K562 (cell line): ENCODE measurements around the gene RSAD1. TPM values are rescaled to one million over a fixed set of nuclear protein-coding genes. Genes with fewer than 3 reads are reported as not detected.

Source experiments
- ARID2 ChIP-seq: fragments of 450-650 bp; IDR thresholded peaks from 2 replicates; pipeline ENCODE4 v1.6.1; 2017; ENCODE audit warnings: antibody characterized with exemption, mild to moderate bottlenecking
- CBX3 ChIP-seq, 2 experiments: IDR thresholded peaks; 1 replicate in 1 of 2; 2 replicates in 1 of 2; pipeline ENCODE4 v1.6.1; 2012; ENCODE audit warnings: inconsistent platforms in 2 of 2, low read length in 2 of 2, borderline replicate concordance in 1 of 2, control low read depth in 1 of 2
- GTF2E2 ChIP-seq: fragments of 200-800 bp; sonication (Bioruptor generic); IDR thresholded peaks from 2 replicates; pipeline ENCODE4 v1.6.1; 2016; ENCODE audit warnings: missing genetic modification characterization, missing compliant biosample characterization
- KHSRP ChIP-seq: fragments of 450-650 bp; IDR thresholded peaks from 2 replicates; pipeline ENCODE4 v1.6.1; 2017
- MTF1 ChIP-seq: fragments of 250-450 bp; sonication (Bioruptor Pico); IDR thresholded peaks from 2 replicates; pipeline ENCODE4 v1.9.0; 2021; ENCODE audit warnings: moderate library complexity, mild to moderate bottlenecking, inconsistent platforms, borderline replicate concordance
- PRDM10 ChIP-seq: fragments of 450-650 bp; IDR thresholded peaks from 2 replicates; pipeline ENCODE4 v1.6.1; 2018; ENCODE audit not compliant: partially characterized antibody
- PURB ChIP-seq: sonication (generic); formaldehyde crosslinking; IDR thresholded peaks from 2 replicates; pipeline ENCODE4 v1.9.0; 2021; ENCODE audit warnings: low read depth, mild to moderate bottlenecking, missing genetic modification reagents
- RBM34 ChIP-seq: fragments of 200-400 bp; formaldehyde crosslinking; IDR thresholded peaks from 2 replicates; pipeline ENCODE4 v1.6.1; 2018; ENCODE audit warnings: low read length, borderline replicate concordance; ENCODE audit not compliant: insufficient read depth
- REST ChIP-seq, 2 experiments: fragments of 450-650 bp; formaldehyde crosslinking in 1 of 2; IDR thresholded peaks; 2 replicates each; pipeline versions ENCODE4 v1.4.0 to v1.6.1; 2014 to 2020; ENCODE audit warnings: mild to moderate bottlenecking in 2 of 2, borderline replicate concordance in 1 of 2, low read depth in 1 of 2
- TRIM24 ChIP-seq, 2 experiments: fragments of 450-650 bp; IDR thresholded peaks; 2 replicates each; pipeline ENCODE4 v1.6.1; 2016
- VEZF1 ChIP-seq: fragments of 200-800 bp; sonication (Bioruptor generic); IDR thresholded peaks from 2 replicates; pipeline ENCODE4 v1.6.1; 2017; ENCODE audit warnings: missing genetic modification characterization, missing compliant biosample characterization
- ZBTB2 ChIP-seq: fragments of 450-650 bp; IDR thresholded peaks from 2 replicates; pipeline ENCODE4 v1.6.1; 2016; ENCODE audit warnings: antibody characterized with exemption
- polyA plus RNA-seq, 8 experiments: library from polyadenylated mRNA; depleted of rRNA in 4 of 8; stranded (reverse) in 5 of 8; unstranded in 3 of 8; fragments of >200 nt; fragmentation: Nextera tagmentation in 2 of 8; fragmentation: Illumina TruSeq in 1 of 8; extraction: Ambion mirVana in 2 of 8; extraction: Trizol in 1 of 8; gene quantifications; 2 replicates each; pipeline versions ENCODE4 v1.2.1 to v1.2.3, GENCODE V29; 2011 to 2014; ENCODE audit warnings: inconsistent platforms in 1 of 8, missing spikeins in 1 of 8
- total RNA-seq, 7 experiments: library from RNA; depleted of rRNA in 6 of 7; stranded (reverse); fragments of >200 nt in 6 of 7; fragmentation: Illumina TruSeq in 2 of 7; extraction: Trizol in 2 of 7; gene quantifications; 2 replicates each; pipeline versions ENCODE4 v1.2.1 to v1.2.3, GENCODE V29; 2011 to 2021; ENCODE audit warnings: low replicate concordance in 1 of 7

RSAD1 gene
- total and polyA plus RNA-seq, 9 of the 15 experiments (the other 6 are each of a cell fraction or from before 2014, with no cell fraction given), result 4.5 to 42.5 (median 26.8) TPM

- TF ChIP-seq VEZF1 (CRISPR knock-in tag), result 0 out of 2 replicates have a peak, but pooled peaks have one; percentile 12
- no peak for TF ChIP-seq MTF1 (CRISPR knock-in tag)
- no peak for TF ChIP-seq PURB (CRISPR knock-in tag)
- no peak for TF ChIP-seq REST (IDR thresholded peaks at IDR 0.05; ENCODE audit: borderline replicate concordance)
- TF ChIP-seq REST (CRISPR knock-in tag; IDR thresholded peaks at IDR 0.05; ENCODE audit: low read depth), result no peak
- no peak for TF ChIP-seq GTF2E2 (tag)
- no peak for TF ChIP-seq KHSRP
- no peak for TF ChIP-seq TRIM24 (IDR thresholded peaks at IDR 0.05)
- no peak for TF ChIP-seq ZBTB2
- no peak for TF ChIP-seq CBX3 (IDR thresholded peaks at IDR 0.05; ENCODE audit: borderline replicate concordance in 1 of 2, low read length in 2 of 2)
- TF ChIP-seq RBM34, result no peak
- no peak for TF ChIP-seq ARID2
- no peak for TF ChIP-seq PRDM10
Observed at GRCh38 chr17:50507871-50508572, 29.4 kb downstream of the RSAD1 start, which contains the start of gene MYCBPAP (continued).
